Epithelial cell of prostate (primary cell): ENCODE measurements around the gene GALM.
"Not testable (repeated sequence)": the region's sequence is repeated elsewhere in the genome, so short reads cannot be mapped to it uniquely, and the experiment has no call there.

Experiments
- DNase-seq: peaks from one replicate; pipeline ENCODE4 v3.0.0-alpha.2; 2011; ENCODE audit warnings: low read depth, low spot score
- H3K27ac ChIP-seq: fragments of 450-650 bp; 2 replicates; pipeline ENCODE4 v1.5.1; 2017; ENCODE audit warnings: mild to moderate bottlenecking

Gene GALM

DNA sequence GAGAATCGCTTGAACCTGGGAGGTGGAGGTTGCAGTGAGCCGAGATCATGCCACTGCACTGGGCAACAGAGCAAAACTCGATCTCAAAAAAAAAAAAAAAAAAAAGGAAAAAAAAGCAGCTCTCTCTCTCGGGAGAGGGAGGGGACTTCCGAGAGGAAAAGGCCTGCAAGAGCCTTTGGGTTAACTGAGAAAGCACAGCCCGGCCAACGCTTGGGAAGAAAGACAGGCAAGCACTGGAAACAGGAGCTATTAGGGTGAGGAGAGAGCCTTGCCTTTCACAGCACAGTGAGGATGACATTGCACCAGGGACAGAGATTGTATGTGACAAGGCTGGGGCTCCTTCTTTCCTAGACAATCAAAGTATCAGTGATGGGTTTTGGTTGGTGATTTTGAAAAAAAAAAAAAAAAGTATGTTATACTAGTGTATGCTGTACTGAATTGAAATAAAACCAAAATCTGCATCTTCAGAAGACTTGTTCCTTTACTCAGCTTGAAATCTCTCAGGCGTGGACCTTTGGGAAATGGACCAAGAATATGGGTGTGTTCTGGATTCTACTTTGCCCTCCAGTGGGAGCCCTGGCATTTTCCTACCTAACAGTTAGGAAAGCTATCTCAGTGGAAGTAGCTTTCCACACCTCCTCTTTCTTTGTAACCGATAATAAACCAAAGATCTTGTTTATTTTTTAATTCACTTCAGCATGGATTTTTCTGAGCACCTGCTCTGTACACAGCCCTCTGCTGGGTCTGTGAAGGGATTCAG, 68.6 kb downstream of the GALM start:
- H3K27ac ChIP-seq: no peak overlapping the region
- DNase-seq: no peak

DNA sequence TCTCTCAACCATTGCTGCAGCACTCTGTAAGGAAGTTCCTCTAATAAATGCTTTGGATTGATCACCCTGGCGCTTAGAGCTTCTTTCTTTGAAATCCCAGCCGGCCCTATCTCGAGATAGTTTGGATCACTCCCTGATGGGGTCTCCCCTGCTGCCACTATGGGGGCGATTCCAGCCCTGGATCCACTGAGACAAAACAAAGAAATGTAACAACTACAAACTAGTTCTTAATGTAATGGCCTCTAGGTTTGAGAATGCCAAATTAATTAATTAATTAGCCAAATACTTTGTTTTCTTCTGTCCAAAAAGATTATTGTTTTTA, 70.0 kb downstream of the GALM start:
- H3K27ac ChIP-seq: no peak overlapping the region
- no peak for DNase-seq

DNA sequence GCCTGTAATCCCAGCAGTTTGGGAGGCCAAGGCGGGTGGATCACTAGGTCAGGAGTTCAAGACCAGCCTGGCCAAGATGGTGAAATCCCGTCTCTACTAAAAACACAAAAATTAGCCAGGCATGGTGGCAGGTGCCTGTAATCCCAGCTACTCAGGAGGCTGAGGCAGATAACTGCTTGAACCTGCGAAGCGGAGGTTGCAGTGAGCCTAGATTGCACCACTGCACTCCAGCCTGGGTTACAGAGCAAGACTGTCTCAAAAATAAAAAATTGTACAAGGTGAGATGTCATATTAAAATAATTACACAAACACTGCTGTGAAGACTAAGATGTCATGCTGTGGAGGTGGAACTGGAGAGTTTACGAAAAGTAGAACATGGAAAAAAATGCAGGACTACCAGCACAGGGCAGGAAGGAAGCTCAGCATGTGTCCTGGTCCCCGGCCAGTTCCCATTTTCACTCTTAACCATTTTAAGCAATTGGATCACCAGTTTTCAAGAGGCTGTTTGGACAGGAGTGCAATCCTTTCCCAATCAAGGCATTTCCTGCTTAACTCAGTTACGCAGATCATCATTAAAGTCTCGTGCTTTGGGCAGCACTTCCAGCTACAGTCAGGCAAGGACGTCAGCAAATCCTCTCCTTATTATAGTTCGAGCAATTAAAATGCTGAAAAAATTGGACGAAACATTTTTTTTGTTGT, 71.2 kb downstream of the GALM start:
- not testable (repeated sequence) for DNase-seq, H3K27ac ChIP-seq

DNA sequence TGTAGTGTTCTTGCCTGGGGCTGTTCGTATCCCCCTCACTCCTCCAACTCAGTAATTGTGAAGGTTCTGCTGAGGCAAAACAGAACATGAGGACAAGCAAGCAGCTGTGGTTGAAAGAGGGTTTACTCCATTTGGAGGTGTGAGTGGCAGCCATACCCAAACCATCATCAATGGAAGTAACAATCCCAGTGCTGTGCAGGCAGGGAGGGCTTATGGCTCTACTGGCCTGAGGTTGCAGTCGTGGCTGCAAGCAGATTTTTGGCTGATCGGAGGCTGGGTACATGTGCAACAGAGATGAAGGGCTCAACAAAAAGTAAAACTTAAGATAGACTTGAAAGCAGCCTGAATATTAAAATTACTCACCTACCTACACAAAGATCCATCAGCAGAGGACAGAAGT, 72.0 kb downstream of the GALM start:
- DNase-seq: no peak
- no peak overlapping the region for H3K27ac ChIP-seq

DNA sequence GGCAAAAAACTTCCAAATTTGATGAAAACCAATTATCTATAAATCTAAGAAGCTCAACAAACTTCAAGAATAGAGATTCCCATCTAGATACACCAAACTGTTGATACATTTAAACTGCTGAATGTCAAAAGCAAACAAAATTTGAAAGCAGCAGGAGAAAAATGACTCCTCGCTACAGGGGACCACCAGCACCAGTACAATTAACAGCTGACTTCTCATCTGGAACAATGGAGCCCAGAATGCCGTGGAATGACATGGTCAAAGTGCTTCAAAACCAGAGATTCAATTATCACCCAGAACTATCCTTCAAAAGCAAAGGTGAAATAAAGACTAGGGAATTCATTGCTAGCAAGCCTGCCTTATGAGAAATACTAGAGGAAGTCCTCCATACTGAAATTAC, 73.6 kb downstream of the GALM start:
- DNase-seq: no peak
- H3K27ac ChIP-seq: no peak overlapping the region

DNA sequence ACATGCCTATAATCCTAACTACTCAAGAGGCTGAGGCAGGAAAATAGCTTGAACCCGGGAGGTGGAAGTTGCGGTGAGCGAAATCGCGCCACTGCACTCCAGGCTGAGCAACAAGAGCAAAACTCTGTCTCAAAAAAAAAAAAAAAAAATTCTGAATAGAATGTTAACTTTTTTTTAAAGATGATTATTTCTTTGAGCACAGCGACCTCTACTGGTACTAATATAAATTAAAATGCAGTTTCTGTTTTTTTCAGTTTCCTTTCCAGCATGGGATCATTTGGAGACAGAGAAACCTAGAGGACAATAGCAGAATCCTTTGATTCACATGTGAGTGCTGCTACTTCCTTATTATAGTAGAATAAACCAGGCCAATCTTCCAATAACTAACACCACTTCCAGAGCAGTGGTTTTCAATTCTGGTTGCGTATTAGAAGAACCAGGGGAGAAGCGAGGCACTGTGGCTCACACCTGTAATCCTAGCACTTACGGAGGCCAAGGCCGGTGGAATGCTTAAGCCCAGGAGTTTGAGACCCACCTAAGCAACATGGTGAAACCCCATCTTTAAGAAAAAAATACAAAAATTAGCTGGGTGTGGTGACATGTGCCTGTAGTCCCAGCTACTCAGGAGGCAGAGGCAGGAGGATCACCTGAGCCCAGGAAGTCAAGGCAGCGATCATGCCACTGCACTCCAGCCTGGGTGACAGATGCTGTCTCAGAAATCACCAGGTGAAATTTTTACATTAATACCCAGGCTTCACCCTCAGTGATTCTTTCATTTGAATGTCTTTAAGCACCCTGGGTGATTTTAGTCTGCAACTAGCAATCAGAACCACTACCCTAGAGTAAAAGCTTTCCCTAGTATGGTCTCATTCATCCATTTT, 75.2 kb downstream of the GALM start:
- no peak for DNase-seq
- peak overlapping the region; percentile 12 for H3K27ac ChIP-seq

DNA sequence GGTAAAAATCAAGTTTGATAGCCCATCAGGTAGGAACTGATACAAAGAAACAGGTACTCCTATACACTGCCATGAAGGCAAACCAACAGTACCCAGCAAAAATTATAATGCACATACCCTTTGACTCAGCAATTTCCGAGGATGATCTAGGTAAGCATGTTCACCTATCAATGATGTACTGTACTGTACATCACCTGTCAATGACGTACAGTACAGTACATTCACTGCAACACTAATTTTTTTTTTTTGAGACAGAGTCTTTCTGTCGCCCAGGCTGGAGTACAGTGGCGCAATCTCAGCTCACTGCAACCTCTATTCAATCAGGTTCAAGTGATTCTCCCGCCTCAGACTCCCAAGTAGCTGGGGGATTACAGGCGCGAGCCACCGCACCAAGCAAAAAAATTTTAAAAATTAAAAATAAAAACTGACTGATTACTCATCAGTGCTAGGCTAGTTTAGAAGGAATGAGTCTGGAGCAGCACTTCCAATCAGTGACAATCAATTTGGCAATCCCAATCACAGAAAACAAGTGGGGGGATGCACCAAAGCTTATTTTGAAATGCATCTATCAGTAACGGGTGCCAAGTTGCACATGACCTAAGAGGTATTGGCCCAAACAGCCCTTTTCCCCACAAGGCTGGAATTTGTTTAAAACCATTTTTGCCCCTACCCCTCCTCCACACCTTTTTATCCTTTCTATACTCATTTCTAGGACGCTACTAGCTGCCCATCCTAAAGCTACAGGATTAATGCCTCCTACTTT, 77.1 kb downstream of the GALM start:
- DNase-seq: no peak
- H3K27ac ChIP-seq: no peak overlapping the region

DNA sequence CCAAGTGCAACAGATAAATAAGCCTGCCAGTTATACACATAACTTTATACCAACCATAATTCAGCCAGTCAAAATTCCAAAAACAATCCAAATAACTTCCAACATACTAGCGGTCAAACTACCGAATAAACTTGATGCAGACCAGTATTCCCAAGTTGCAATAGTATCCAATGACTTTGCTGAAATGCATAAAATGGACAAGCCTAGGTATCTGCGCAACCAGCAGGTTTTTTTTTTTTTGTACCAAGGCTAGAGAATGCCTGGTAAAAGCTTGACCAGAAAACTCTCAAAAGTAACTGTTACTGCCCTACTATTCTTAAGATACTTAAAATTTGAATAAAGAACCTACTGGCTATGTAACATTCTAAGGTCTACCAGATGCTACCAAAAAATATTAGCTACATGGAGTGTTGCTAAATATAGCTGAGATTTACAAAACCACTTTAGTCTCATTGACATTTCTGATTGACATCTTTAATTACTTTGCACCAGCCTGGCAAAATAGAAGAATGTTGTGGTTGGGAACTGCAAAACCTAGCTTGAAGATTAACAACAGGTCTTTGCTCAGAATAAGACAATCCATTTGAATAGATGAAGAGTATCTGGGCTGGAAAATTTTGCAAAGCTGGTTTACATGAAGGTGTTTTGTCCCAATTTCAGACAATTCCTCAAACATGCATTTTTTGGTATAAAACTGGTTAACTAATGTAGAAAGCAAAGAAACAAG, 77.9 kb downstream of the GALM start:
- no peak for DNase-seq
- H3K27ac ChIP-seq: no peak overlapping the region

DNA sequence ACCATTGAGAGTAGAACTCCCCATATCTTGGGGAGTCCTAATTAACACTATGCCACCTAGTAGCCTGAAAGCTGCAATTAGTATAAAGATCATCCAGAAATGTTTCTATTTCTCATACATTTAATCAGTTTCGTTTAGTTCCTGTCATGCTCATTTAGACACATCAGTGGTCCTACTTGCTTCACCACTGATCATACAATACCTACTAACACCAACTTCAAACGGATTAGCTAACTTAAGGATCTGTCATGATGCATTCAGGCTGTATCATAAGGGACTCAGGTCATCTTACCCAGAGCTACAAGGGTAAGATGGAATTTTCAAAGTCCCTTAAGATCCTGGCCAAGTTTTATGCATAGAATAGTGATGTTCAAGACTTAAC, 78.5 kb downstream of the GALM start:
- DNase-seq: no peak
- H3K27ac ChIP-seq: no peak overlapping the region

DNA sequence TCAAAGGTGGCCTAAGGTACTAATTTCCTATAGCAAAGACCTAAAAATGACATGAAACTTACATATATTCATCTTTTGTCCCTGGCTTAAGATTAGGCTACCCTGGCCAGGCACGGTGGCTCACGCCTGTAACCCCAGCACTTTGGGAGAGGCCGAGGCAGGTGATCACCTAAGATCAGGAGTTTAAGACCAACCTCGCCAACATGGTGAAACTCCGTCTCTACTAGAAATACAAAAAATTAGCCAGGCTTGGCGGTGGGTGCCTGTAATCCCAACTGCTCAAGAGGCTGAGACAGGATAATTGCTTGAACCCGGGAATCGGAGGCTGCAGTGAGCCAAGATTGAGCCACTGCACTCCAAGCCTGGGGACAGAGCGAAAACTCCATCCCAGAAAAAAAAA, 79.4 kb downstream of the GALM start:
- H3K27ac ChIP-seq: no peak overlapping the region
- DNase-seq: no peak

DNA sequence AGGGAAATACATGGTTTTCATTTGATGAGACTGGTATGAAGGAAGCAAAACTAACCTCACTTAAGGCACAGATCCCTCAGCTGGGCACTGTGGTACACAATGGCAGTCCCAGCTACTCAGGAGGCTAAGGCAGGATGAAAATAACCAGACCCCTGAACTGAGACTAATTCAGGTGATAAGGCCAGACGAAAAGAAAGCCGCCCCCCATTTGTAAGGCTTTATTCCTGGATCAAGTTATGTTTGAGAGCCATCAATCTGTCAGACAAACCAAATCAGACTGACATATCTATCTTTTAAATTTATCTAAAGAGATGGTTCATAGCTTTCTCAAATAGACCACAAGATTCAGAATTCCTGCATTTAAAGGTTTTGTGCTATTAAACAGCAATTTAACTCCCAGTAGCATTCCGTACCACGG, 81.1 kb downstream of the GALM start:
- DNase-seq: no peak
- peak overlapping the region; percentile 81 for H3K27ac ChIP-seq

DNA sequence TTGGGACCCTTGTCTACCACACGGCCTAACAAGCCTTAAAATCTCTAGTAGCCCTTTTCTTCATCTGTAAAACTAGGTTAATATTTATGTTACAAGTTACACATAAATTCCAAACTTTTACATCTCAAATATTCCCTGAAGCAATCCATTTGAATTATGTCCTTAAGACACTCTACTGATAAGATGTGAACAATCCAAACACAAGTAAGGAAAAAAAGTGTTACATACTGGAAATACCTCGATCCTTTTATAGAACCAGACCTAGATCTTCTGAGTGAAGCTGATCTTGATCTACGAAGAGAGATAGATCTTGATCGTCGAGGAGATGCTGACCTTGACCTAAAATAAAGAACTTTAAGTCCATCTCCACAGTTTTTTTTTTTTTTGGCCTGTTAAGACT, 81.9 kb downstream of the GALM start:
- H3K27ac ChIP-seq: peak overlapping the region; percentile 81
- DNase-seq: no peak

DNA sequence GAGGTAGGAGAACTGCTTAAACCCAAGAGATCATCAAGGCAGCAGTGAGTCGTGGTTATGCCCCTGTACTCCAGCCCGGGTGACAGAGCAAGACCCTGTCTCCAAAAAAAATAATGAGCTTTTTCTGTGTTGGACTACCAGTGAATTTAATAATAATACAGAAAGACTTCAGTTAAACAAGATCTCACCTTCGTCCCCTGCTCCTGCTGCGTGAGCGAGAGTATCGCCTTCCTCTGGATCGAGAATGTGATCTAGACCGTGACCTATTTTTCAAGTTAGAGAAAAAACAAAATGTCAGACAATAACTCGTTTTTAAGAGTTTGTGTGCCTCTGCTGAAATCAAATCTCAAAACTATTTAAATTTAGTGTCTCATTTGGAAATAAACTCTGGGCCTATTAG, 82.5 kb downstream of the GALM start:
- peak overlapping the region; percentile 81 for H3K27ac ChIP-seq
- no peak for DNase-seq

DNA sequence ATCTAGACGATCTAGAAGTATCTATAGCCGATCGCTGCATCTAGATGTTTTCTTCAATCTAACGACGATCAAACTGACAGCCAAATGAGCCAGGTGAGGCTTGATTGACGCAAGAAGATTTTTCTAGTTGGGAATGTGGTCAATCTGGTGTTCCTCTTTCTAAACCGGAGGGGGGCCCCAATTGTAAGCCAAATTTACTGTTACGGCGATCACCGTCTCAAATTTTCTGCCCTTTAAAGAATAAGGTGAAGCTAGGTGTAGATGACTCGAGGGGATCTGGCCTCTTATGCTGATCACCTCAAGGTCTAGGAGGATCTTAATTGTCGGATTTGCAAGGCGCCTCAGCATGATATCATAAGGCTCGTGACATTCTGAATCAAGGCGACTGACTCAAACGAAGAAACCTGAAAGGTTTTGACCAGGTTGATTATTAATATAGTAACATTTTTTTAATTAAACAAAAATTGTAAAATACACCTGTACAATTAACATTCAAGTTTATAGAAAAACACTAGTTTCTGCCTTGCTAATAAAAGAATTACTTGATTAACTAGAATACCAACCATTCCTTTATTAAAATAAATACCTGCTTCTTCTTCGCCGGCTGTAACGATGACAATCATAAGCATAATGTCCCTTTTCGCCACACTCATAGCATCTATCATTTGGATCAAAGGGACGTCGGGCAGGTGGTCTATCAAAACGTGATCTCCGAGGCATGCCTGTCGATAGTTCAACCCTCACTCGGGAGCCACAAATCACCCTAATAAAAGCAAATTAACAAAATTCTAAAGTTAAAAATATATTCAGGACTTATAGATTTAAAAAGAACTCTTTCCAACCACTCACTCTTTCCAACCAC, 83.3 kb downstream of the GALM start:
- DNase-seq: no peak

DNA sequence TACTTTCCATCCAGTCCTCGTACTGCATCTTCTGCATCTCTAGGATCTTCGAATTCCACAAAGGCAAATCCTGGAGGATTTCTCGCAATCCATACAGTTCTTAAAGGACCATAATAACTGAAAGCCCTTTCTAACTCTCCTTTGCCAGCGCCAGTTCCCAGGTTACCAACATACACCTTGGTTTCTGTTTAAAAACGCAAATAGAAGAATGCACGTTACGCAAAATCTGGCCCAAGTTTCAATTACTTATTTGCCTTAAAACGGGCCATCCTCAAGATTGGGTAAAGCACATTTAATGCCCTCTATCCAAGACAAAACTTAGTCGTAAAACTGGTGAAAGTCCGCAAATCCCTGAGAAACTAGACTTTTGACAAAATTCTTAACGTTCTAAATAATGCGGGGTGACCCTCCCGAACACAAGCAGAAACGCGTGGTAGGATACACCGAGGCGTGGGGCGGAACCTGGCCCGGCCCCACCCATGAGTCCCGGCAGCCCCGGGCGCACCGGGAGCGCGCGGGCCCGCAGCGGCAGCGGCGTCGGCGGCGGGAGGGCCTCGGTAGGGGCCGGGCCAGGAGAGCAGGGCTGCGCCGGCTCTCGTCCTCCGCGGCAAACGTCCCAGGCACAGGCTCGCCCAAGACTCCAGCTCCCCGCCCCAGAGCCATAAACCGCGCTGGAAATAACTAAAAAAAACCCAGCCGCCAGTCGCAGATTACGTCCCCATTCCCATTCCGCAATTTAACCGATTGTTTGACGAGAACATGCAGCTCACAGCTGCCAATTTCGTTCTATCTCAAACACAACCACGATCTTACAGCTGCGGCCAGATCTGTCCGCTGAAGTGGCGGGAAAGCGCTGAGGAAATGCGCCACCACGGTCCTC, 84.3 kb downstream of the GALM start:
- DNase-seq: no peak

More for the DNA sequence above, 83.3 kb downstream of the GALM start:
- peak overlapping the region; percentile 81 for H3K27ac ChIP-seq

DNA sequence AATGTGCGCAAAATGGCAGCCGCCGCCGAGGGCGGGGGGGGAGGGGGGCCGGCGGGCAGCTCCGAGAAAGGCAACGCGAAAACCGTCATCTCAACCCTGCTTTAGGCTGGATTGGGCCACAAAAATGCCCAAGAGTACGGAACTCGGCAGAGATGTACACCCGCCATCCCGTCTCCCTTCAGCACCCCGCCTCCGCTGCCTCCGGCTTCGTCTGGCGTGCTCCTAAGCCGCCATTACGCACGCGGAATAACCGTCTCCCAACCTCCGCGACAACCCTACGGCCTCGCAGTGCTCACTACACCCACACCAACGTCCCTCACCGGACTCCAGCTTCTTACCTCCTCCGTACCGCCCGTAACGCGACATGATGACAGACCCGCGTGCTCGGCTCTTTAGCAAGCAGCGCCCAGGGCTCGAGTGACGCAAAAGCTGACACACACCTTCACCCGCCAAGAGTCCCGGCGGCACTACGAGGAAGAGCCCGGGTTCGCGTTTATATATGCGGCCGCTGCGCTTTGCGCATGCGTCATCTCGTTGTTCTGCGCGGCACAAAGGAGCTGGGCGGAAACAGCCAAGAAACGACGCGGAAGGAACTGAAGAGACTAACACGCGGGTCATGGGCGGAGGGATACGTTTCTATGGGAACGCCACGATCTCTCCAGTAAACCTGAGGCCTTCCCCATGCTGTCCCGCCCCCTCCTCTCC, 85.1 kb downstream of the GALM start, which contains the start of gene SRSF7:
TSS of gene SRSF7 (minus strand) at position 471 of the 705 bp plus-strand sequence. CDS start at position 366, 105 bp downstream.
- peak within 1 kb of the TSS; percentile 81 for H3K27ac ChIP-seq

More for the DNA sequence above, 84.3 kb downstream of the GALM start:
- H3K27ac ChIP-seq: peak overlapping the region; percentile 81

More for the DNA sequence above, 85.1 kb downstream of the GALM start, which contains the start of gene SRSF7:
- peak; percentile 91 for DNase-seq
